ENCODE data around the gene RTRAF.

The RTRAF gene

DNA sequence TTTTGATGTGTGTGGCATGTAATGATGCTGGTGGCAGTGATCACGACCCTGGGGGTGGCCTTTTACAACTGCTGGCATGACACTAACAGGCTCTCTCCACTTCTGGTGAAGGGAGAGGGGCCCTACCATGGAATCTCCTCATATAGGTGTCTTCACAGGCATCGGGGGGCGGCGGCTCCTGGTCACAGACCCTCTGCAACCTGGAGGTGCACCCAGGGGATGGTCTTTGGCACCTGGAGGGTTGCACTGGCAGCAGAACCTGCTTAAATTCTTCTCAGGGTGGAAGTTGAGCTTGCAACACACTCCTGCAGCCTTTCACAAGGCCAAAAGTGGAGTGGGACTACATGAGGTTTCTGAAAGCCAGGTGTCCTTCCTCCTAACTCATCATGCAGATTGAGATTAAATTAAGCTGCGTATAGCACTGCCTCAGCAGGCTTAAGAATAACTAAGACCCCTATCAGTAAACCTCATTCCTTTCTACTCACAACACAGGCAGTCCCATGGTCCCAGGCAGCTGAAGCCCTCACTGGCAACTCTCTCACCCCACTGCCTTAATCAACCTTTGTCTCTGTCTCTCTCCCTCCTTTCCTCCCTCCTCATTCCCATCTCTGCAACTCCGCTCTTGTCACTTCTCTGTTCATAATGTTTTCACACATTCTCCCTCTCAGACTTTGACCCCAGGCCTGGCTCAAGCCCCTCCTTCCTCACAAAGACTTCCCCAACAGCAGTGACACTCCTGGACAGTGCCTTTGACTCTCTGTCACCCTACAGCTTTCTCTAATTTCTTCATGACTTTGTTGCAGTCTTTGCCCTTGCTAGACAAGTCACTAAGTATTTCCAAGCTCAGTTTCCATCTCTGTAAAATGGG lies 60.6 kb downstream of the RTRAF start:
- no peak for DNase-seq (ENCODE audit: low read depth)

DNA sequence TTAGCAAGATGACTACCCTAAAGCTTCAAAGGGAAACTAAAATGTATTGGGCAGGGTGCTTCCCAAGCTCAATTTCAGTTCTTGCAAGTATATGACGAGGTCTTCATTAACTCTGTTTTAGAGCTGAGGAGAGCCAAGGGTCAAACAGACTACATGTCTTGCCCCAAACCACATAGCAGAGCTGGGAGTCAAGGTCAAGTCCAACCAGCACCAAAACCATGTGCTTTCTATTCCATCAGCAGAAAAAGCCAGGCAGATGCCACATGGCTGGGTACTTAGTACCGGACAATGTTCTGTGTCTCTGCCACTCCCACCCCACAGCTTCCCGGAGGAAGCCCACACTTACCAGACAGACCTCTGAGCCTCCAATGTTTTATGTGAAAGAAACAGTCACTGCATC lies 61.9 kb downstream of the RTRAF start:
- DNase-seq (ENCODE audit: low read depth) = no peak

DNA sequence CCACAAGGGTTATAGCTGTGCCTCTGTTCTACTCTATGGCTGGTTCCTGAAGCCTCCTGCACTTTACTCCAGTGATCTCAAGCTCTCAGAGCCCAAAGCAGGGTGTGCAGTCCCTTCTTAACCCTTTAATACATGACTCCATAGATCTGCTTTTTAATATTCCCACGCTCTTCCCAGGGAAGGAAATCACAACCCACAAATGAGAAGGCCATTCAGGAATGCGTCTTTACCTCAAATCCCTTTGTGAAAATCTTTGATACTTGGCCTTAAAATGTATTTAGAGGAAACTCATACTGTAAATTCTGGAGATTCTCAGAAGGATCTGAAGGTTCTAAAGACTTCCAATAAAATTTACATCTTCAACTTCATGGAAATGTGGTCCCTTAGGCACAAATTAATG lies 62.5 kb downstream of the RTRAF start:
- DNase-seq (ENCODE audit: low read depth) = no peak

DNA sequence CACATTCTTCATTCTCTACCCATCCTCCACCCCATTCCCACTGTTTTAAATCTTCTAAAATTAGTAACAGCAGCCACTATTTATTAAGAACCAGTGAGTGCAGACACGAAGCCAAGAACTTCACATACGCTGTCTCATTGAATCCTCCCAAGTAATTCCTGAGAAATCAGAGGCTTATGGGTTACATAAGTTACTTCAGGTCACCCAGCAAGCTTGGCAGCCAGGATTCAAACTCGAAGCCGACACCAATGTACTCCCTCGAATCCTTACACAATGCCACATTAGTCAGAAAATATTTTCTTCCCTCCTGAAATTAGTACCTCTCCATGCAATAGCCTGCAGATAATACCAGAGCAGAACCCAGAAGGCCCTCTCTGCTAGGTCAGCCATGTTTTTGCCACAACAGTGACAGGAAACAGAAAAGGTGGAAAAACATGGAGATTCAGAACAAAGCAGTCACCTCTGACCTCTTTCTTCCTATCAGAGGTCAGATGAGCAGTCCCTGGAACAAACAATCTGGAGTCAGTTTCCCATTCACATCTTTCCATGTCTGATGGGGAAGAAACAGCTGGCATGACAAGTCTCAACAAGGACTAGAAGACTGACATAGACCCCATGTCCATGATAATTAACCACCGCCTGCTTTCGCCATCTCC lies 63.1 kb downstream of the RTRAF start:
- DNase-seq (ENCODE audit: low read depth) = no peak

DNA sequence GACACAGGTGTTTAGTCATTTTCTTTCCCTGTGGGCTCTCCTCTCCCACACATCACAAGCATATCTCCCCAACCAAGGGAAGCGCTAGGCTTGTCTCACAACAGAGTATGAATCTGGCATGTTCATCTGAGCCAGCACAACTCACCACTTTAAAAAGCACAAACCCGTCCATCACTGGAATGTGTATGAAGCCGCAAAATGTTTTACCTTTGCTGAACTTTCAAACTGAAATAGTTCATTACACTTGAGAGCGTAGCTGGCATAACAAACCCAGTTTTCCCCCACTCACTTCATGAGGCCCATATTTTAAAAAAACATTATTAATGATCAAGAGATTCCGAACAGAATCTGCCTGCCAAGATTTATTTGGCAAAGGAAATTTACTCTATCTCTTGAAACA lies 63.7 kb downstream of the RTRAF start:
- DNase-seq (ENCODE audit: low read depth) = no peak

DNA sequence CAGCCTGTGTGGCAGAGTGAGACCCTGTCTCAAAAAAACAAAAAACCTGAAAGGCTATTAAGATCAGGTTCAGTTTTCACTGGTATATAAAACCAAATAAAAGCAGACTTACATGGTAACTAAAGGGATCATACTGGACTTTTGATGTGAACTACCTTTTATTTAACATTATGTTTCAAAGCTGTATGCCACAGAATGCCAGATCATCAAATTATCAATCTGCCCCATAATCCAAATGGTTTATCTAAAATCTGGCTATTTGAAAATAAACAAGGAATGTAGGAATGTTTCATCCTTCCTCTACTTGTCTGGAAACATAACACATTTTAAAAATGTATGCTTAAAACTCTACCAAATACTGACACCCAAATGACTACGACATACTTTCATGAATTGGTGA lies 65.3 kb downstream of the RTRAF start:
- DNase-seq (ENCODE audit: low read depth) = no peak

DNA sequence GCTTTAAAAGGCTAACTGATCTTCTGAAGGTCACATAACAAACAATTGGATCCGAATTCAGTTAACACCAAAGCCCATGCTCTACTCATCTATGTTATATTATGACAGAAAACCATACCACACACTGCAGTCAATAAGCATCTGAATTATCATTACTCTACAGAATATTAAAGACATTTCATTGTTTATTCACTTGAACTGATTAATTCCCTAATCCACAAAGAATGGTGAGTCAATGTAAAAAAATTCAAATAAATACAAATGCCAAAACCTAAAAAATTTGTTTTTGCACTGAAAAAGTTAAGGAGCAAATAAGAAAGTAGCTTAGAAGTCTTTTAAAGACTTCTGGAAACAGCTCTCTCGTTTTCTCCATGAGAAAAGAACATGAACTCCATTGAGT lies 65.8 kb downstream of the RTRAF start:
- no peak for DNase-seq (ENCODE audit: low read depth)

DNA sequence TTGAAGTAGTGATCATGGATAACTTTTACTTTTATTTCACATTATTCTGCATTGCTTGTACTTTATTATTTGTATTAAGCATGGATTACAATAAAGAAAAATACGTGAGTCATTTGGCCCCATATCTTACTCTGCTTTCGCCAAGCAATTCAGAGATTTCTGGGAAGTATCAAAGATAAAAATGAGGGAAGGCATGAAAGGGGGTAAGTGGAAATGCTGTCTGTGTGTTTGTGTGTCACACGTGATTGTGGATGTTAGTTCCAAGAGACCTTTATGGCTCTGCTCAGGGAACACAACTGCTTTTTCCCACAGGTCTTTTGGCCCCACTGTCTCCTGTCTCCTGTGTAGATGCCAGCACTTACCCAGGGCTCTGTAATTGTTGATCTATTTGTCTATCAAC lies 69.0 kb downstream of the RTRAF start:
- DNase-seq (ENCODE audit: low read depth) = no peak

DNA sequence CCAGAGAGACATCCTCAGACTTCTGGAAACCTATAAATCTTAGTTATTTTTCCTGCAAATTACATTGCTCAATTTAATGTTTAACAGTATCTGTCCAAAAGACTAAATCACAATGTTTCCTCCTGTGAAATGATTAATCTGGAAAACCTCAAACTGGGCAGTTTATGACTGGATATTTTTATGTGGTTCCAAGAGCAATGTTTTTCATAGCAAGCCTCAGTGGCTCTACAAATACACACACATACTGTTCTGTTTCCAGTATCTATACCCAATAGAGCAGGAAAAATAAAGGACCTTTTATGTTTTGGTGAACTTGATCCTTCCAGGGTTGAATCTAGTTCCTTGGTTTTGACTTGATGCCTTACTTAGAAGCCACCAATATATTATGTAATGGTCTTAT lies 70.3 kb downstream of the RTRAF start:
- no peak for DNase-seq (ENCODE audit: low read depth)

DNA sequence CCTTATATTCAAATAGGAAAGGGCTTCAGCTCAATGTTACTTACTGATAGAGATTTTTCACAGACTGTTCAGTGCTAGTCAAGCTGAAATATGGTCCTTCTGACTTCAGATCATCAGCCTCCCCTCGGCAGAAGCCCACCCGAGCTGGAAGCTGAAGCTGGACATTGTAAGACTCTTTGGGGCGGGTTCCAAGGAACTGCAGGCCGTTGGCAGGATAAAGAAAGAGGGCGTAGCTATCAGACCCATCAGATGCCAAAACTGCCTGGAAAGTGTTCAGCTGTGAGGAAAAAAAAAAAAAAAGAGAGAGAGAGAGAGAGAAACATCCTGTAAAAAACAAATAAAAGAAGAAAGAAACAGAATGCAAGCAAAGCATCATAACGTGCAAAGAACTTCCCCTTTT lies 70.7 kb downstream of the RTRAF start:
- DNase-seq (ENCODE audit: low read depth) = no peak
